Measurements from ENCODE around the gene TAAR1. TPM values are rescaled to one million over a fixed set of nuclear protein-coding genes. Genes with fewer than 3 reads are reported as not detected.

TAAR1 gene
- total RNA-seq, 1 experiment from 2014 or later: not detected

DNA sequence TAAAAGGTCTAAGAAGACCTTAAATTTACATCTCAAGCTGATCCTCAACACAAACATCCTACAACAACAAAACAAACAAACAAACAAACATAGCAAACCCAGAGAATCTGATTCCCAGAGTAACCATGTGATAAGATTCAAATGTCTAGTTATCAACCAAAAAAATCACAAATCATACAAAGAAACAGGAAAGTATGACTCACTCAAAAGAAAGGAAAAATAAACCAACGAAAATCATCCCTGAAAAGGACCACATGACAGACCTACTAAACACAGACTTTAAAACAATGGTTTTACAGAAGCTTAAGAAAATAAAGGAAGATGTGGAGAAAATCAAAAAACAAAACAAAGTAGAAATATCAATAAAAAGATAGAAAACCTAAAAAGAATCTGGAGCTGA is 36.8 kb upstream of the TAAR1 start:
- no peak for TF ChIP-seq FOXK1 (CRISPR knock-in tag; IDR thresholded peaks at IDR 0.05)
- TF ChIP-seq, protein P1, sequence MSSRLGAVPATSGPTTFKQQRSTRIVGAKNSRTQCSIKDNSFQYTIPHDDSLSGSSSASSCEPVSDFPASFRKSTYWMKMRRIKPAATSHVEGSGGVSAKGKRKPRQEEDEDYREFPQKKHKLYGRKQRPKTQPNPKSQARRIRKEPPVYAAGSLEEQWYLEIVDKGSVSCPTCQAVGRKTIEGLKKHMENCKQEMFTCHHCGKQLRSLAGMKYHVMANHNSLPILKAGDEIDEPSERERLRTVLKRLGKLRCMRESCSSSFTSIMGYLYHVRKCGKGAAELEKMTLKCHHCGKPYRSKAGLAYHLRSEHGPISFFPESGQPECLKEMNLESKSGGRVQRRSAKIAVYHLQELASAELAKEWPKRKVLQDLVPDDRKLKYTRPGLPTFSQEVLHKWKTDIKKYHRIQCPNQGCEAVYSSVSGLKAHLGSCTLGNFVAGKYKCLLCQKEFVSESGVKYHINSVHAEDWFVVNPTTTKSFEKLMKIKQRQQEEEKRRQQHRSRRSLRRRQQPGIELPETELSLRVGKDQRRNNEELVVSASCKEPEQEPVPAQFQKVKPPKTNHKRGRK (CRISPR knock-in tag; IDR thresholded peaks at IDR 0.05; ENCODE audit: borderline replicate concordance): no peak
- TF ChIP-seq, protein P2, sequence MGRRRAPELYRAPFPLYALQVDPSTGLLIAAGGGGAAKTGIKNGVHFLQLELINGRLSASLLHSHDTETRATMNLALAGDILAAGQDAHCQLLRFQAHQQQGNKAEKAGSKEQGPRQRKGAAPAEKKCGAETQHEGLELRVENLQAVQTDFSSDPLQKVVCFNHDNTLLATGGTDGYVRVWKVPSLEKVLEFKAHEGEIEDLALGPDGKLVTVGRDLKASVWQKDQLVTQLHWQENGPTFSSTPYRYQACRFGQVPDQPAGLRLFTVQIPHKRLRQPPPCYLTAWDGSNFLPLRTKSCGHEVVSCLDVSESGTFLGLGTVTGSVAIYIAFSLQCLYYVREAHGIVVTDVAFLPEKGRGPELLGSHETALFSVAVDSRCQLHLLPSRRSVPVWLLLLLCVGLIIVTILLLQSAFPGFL (CRISPR knock-in tag; IDR thresholded peaks at IDR 0.05; ENCODE audit: borderline replicate concordance): no peak
- TF ChIP-seq, protein P3, sequence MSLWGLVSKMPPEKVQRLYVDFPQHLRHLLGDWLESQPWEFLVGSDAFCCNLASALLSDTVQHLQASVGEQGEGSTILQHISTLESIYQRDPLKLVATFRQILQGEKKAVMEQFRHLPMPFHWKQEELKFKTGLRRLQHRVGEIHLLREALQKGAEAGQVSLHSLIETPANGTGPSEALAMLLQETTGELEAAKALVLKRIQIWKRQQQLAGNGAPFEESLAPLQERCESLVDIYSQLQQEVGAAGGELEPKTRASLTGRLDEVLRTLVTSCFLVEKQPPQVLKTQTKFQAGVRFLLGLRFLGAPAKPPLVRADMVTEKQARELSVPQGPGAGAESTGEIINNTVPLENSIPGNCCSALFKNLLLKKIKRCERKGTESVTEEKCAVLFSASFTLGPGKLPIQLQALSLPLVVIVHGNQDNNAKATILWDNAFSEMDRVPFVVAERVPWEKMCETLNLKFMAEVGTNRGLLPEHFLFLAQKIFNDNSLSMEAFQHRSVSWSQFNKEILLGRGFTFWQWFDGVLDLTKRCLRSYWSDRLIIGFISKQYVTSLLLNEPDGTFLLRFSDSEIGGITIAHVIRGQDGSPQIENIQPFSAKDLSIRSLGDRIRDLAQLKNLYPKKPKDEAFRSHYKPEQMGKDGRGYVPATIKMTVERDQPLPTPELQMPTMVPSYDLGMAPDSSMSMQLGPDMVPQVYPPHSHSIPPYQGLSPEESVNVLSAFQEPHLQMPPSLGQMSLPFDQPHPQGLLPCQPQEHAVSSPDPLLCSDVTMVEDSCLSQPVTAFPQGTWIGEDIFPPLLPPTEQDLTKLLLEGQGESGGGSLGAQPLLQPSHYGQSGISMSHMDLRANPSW (CRISPR knock-in tag; conservative IDR thresholded peaks at IDR 0.05; ENCODE audit: low read depth): no peak
- TF ChIP-seq EMX1 (CRISPR knock-in tag; IDR thresholded peaks at IDR 0.05): no peak
- TF ChIP-seq CREM (CRISPR knock-in tag; IDR thresholded peaks at IDR 0.05): no peak
- TF ChIP-seq, protein P4, sequence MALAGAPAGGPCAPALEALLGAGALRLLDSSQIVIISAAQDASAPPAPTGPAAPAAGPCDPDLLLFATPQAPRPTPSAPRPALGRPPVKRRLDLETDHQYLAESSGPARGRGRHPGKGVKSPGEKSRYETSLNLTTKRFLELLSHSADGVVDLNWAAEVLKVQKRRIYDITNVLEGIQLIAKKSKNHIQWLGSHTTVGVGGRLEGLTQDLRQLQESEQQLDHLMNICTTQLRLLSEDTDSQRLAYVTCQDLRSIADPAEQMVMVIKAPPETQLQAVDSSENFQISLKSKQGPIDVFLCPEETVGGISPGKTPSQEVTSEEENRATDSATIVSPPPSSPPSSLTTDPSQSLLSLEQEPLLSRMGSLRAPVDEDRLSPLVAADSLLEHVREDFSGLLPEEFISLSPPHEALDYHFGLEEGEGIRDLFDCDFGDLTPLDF (CRISPR knock-in tag; IDR thresholded peaks at IDR 0.05): no peak
- TF ChIP-seq MXD4 (CRISPR knock-in tag; IDR thresholded peaks at IDR 0.05; ENCODE audit: borderline replicate concordance): no peak
- TF ChIP-seq ZNF138 (CRISPR knock-in tag; conservative IDR thresholded peaks at IDR 0.05): no peak
- TF ChIP-seq SMAD3 (CRISPR knock-in tag; IDR thresholded peaks at IDR 0.05; ENCODE audit: borderline replicate concordance): no peak
- no peak overlapping the region for H3K27ac Mint-ChIP-seq
- CTCF ChIA-PET: no interaction called here
- H3K36me3 Mint-ChIP-seq: peaks cover 9% of the 10 kb centered on the region
- H3K4me1 Mint-ChIP-seq: no peaks in the 10 kb centered on the region
- DNase-seq (ENCODE audit: low spot score) (no peak), ATAC-seq (no peak)
- no peak overlapping the region for H3K4me3 Mint-ChIP-seq
- peaks cover 10% of the 10 kb centered on the region for H3K9me3 Mint-ChIP-seq
- POLR2A ChIA-PET: no interaction called here
- no peaks in the 10 kb centered on the region for H3K27me3 Mint-ChIP-seq (ENCODE audit: low read depth)

DNA sequence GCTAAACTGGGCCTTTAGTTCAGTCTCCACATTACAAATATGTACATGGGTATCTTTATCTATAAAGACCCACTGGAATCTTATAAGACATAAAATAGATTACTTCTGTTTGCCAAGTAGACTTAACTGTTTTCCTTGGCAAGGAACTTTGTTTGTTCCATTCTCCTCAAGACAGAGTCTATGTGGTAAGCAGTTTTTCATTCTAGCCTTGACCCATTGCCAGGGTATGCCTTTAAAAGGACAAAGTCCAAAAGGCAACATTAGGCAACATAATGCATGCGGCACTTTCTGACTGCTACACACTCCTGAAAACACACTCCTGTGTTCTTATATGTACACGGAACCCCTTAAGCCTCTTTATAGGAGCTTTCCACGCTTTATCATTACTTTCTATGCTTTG is 34.5 kb upstream of the TAAR1 start:
- peaks cover 9% of the 10 kb centered on the region for H3K36me3 Mint-ChIP-seq
- H3K9me3 Mint-ChIP-seq: peaks cover 10% of the 10 kb centered on the region
- H3K27me3 Mint-ChIP-seq (ENCODE audit: low read depth): no peaks in the 10 kb centered on the region
- no peak overlapping the region for H3K27ac Mint-ChIP-seq
- ATAC-seq: no peak
- POLR2A ChIA-PET: no interaction called here
- H3K4me1 Mint-ChIP-seq: no peaks in the 10 kb centered on the region
- no peak for DNase-seq (ENCODE audit: low spot score)
- CTCF ChIA-PET: no interaction called here
- TF ChIP-seq ZNF263 (CRISPR knock-in tag; IDR thresholded peaks at IDR 0.05; ENCODE audit: low read depth): no peak
- no peak for TF ChIP-seq ZNF423 (CRISPR knock-in tag; IDR thresholded peaks at IDR 0.05)
- TF ChIP-seq, protein P5, sequence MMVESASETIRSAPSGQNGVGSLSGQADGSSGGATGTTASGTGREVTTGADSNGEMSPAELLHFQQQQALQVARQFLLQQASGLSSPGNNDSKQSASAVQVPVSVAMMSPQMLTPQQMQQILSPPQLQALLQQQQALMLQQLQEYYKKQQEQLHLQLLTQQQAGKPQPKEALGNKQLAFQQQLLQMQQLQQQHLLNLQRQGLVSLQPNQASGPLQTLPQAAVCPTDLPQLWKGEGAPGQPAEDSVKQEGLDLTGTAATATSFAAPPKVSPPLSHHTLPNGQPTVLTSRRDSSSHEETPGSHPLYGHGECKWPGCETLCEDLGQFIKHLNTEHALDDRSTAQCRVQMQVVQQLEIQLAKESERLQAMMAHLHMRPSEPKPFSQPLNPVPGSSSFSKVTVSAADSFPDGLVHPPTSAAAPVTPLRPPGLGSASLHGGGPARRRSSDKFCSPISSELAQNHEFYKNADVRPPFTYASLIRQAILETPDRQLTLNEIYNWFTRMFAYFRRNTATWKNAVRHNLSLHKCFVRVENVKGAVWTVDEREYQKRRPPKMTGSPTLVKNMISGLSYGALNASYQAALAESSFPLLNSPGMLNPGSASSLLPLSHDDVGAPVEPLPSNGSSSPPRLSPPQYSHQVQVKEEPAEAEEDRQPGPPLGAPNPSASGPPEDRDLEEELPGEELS (CRISPR knock-in tag; IDR thresholded peaks at IDR 0.05): no peak
- TF ChIP-seq, protein P6, sequence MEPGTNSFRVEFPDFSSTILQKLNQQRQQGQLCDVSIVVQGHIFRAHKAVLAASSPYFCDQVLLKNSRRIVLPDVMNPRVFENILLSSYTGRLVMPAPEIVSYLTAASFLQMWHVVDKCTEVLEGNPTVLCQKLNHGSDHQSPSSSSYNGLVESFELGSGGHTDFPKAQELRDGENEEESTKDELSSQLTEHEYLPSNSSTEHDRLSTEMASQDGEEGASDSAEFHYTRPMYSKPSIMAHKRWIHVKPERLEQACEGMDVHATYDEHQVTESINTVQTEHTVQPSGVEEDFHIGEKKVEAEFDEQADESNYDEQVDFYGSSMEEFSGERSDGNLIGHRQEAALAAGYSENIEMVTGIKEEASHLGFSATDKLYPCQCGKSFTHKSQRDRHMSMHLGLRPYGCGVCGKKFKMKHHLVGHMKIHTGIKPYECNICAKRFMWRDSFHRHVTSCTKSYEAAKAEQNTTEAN (CRISPR knock-in tag; IDR thresholded peaks at IDR 0.05): no peak
- no peak for TF ChIP-seq ETV6 (CRISPR knock-in tag; IDR thresholded peaks at IDR 0.05)
- TF ChIP-seq, protein P7, sequence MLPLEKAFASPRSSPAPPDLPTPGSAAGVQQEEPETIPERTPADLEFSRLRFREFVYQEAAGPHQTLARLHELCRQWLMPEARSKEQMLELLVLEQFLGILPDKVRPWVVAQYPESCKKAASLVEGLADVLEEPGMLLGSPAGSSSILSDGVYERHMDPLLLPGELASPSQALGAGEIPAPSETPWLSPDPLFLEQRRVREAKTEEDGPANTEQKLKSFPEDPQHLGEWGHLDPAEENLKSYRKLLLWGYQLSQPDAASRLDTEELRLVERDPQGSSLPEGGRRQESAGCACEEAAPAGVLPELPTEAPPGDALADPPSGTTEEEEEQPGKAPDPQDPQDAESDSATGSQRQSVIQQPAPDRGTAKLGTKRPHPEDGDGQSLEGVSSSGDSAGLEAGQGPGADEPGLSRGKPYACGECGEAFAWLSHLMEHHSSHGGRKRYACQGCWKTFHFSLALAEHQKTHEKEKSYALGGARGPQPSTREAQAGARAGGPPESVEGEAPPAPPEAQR (CRISPR knock-in tag; IDR thresholded peaks at IDR 0.05): no peak
- TF ChIP-seq, protein P8, sequence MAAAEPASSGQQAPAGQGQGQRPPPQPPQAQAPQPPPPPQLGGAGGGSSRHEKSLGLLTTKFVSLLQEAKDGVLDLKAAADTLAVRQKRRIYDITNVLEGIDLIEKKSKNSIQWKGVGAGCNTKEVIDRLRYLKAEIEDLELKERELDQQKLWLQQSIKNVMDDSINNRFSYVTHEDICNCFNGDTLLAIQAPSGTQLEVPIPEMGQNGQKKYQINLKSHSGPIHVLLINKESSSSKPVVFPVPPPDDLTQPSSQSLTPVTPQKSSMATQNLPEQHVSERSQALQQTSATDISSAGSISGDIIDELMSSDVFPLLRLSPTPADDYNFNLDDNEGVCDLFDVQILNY (CRISPR knock-in tag; IDR thresholded peaks at IDR 0.05): no peak
- H3K4me3 Mint-ChIP-seq: no peak overlapping the region

Measured in WTC11 (cell line).